ENCODE results near the gene NDP. TPM values are rescaled to one million over a fixed set of nuclear protein-coding genes. Genes with fewer than 3 reads are reported as not detected.
A peak's percentile ranks its signal among the peaks of the same experiment; 100 is the strongest.

The NDP gene
- total RNA-seq, 2 donors from 2014 or later, result not detected

DNA sequence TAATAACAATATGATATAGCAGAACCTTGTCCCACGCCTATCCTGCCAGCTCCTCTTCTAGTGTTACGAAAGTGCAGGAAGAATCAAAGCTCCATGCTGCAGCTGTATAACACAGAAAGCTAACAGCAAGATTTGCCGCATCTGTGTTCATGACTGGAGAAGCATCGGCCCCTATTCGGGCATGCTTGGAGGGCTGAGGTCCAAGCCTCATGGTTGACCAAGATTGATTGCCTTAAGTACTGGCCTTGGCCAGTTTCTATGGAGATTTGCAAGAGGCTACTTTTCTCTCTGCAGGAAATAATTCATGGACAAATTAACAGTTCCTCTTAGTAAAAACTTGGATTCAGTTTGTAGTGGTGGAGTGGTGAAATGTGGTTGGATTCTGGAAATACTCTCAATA lies 12.9 kb upstream of the NDP start:
- H3K27me3 Mint-ChIP-seq, result peaks cover 0 to 17% of the 10 kb centered on the region in 2 donors
- DNase-seq (ENCODE audit: low spot score) (no peak), ATAC-seq (no peak)
- H3K4me1 Mint-ChIP-seq (ENCODE audit: low read depth in 2 of 2), result no peaks in the 10 kb centered on the region
- no peak overlapping the region for H3K27ac Mint-ChIP-seq
- H3K9me3 Mint-ChIP-seq, result no peaks in the 10 kb centered on the region
- no peak overlapping the region for H3K4me3 Mint-ChIP-seq
- H3K36me3 Mint-ChIP-seq, result no peaks in the 10 kb centered on the region

DNA sequence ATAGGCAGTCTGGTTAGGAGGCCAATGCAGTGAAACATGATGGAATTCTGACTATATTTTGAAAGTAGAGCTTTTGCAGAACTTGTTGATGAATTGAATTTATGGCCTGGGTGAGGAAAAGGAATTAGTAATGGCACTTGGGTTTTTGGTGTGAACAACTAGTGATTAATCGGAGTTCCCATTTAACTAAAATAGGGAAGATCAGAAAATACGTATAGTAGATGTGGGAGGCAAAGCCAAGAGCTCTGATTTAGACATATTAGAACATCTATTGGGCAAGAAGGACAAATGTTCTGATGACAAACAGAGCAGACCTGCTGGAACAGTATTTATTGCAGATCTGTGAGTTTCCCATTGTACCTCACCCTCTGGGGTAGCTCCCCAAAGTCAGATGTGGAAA lies 12.3 kb upstream of the NDP start:
- no peak overlapping the region for H3K4me3 Mint-ChIP-seq
- DNase-seq (ENCODE audit: low spot score) (no peak), ATAC-seq (no peak)
- H3K36me3 Mint-ChIP-seq, result no peaks in the 10 kb centered on the region
- H3K27me3 Mint-ChIP-seq, result peaks cover 0 to 18% of the 10 kb centered on the region in 2 donors
- no peaks in the 10 kb centered on the region for H3K4me1 Mint-ChIP-seq (ENCODE audit: low read depth in 2 of 2)
- H3K9me3 Mint-ChIP-seq, result no peaks in the 10 kb centered on the region
- H3K27ac Mint-ChIP-seq, result no peak overlapping the region

DNA sequence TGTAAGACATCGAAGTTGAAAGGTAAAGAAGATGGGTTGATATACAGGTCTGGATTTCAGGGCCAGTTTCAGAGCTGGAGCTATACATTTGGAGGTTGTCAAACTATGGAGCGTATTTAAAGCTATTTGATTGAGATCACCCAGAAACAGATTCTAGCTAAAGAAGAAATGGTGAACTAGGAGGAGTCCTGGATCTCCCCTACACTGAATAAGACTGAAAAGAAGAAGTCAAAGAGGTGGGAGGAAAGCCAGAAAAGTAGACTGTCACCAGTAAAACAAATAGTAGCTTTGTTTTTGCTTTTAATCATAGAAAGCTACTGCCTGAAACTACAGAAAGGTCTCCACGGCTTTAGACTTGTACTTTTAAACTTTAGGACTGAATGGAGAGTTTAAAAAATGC lies 5.0 kb upstream of the NDP start:
- peaks cover 3 to 6% of the 10 kb centered on the region in 2 donors for H3K4me1 Mint-ChIP-seq (ENCODE audit: low read depth in 2 of 2)
- ATAC-seq (no peak), DNase-seq (ENCODE audit: low spot score) (no peak)
- no peak overlapping the region for H3K27ac Mint-ChIP-seq
- no peak overlapping the region for H3K4me3 Mint-ChIP-seq
- H3K36me3 Mint-ChIP-seq, result no peaks in the 10 kb centered on the region
- no peaks in the 10 kb centered on the region for H3K9me3 Mint-ChIP-seq
- peaks cover 9 to 33% of the 10 kb centered on the region in 2 donors for H3K27me3 Mint-ChIP-seq

DNA sequence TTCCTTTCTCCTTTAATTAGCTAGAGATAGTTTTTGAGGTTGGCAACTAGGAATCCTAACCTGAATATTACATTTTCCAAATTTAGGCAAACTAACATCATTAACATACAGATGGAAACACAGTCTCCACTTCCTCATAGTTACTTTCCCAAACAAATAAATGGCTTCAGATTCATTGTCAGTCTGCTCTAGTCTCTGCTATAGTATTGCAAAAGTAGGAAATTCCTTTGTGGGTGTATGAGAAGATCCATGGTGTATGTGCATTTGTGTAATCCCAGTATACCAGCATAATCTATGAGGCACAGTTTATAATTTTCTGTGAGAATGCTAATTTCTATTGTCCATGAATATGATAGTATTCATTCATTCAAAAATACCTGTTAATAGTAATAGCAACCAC lies 3.0 kb upstream of the NDP start:
- DNase-seq (ENCODE audit: low spot score) (no peak), ATAC-seq (no peak)
- Mint-ChIP-seq H3K27me3 (peaks cover 19 to 42% of the 10 kb centered on the region in 2 donors), H3K9me3 (no peaks in the 10 kb centered on the region), H3K36me3 (no peaks in the 10 kb centered on the region), H3K27ac (no peak overlapping the region), H3K4me3 (no peak overlapping the region), H3K4me1 (ENCODE audit: low read depth in 2 of 2) (peaks cover 5 to 8% of the 10 kb centered on the region in 2 donors)

DNA sequence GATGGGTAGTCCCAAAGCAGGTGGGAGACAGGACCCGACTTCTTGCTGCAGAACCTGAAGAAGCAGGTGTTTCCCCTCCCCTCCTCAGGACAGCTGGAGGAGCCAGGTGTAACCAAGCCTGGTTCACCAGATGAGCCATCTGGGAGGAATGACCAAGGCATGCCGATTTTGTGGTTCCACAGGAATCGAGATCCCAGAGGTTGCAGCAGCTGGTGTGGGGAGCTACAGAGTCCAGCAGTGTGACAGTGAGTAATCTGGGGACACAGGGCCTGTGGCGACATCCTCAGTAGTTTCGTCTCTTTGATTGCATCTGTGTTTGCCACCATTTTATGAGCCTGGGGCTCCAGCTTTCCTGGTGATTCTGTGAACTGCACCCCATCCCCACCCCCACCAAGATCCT lies 2.6 kb upstream of the NDP start:
- no peak overlapping the region for H3K27ac Mint-ChIP-seq
- ATAC-seq (no peak), DNase-seq (ENCODE audit: low spot score) (no peak)
- peaks cover 19 to 39% of the 10 kb centered on the region in 2 donors for H3K27me3 Mint-ChIP-seq
- H3K4me1 Mint-ChIP-seq (ENCODE audit: low read depth in 2 of 2), result peaks cover 5 to 8% of the 10 kb centered on the region in 2 donors
- H3K9me3 Mint-ChIP-seq, result no peaks in the 10 kb centered on the region
- no peak overlapping the region for H3K4me3 Mint-ChIP-seq
- H3K36me3 Mint-ChIP-seq, result no peaks in the 10 kb centered on the region

DNA sequence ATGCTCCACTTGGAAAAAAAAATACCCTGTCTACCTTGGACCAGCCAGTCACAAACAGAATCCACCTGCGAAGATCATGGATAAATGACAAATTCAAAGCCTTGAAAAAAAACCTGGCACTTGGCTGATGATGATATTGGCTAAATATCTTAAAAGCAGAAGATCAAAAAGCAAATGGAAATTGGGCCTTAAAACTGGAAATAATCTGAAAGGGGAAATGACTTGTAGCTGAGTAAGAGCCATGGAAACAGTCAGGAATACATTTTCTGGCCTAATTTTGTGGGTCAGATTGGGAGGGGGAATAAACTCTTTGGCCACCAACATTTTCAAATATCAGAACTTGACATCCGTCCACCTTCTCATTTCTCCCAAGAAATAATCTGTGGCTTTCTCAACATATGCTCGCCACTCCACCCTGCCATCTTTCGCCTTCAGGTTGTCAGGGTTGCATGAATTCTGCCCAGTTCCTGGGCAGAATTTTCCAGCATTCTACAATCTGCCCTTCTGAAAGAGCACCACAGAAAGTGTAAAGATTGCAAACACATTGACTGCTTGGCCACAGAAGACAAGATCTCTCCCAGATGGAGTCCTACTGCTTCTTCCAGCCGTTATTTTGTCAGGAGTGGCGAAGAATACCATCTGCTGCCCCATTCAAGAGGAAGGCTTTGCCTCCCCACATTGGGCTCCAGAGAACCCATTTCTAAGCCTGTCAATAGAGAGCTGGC lies 1.7 kb upstream of the NDP start:
- peaks cover 5 to 8% of the 10 kb centered on the region in 2 donors for H3K4me1 Mint-ChIP-seq (ENCODE audit: low read depth in 2 of 2)
- no peaks in the 10 kb centered on the region for H3K36me3 Mint-ChIP-seq
- peaks cover 19 to 39% of the 10 kb centered on the region in 2 donors for H3K27me3 Mint-ChIP-seq
- H3K27ac Mint-ChIP-seq, result no peak overlapping the region
- DNase-seq (ENCODE audit: low spot score) (no peak), ATAC-seq (no peak)
- H3K4me3 Mint-ChIP-seq, result no peak overlapping the region
- H3K9me3 Mint-ChIP-seq, result no peaks in the 10 kb centered on the region

DNA sequence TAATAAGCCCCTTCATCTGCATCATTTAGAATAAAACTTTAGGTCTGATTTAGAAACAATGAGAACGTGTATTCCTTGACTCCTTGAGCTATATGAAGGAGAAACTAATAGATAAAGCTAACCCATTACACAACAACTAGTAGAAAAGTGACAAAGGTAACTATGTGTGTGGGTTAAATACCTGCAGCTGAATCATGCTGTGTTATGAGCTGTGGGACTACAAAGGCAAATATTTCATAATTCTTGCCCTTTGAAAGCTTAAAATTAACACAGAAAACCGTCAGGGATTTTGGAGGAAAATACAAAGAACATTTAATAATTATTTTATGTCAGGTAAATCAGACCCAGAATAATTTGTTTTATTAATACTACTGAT lies 898 bp upstream of the NDP start:
- Mint-ChIP-seq H3K9me3 (no peaks in the 10 kb centered on the region), H3K4me1 (ENCODE audit: low read depth in 2 of 2) (peaks cover 5 to 8% of the 10 kb centered on the region in 2 donors), H3K27me3 (peaks cover 19 to 44% of the 10 kb centered on the region in 2 donors), H3K36me3 (no peaks in the 10 kb centered on the region), H3K4me3 (peak overlapping the region; percentile 65), H3K27ac (no peak overlapping the region)
- no peak for ATAC-seq
- DNase-seq (ENCODE audit: low spot score), result no peak

DNA sequence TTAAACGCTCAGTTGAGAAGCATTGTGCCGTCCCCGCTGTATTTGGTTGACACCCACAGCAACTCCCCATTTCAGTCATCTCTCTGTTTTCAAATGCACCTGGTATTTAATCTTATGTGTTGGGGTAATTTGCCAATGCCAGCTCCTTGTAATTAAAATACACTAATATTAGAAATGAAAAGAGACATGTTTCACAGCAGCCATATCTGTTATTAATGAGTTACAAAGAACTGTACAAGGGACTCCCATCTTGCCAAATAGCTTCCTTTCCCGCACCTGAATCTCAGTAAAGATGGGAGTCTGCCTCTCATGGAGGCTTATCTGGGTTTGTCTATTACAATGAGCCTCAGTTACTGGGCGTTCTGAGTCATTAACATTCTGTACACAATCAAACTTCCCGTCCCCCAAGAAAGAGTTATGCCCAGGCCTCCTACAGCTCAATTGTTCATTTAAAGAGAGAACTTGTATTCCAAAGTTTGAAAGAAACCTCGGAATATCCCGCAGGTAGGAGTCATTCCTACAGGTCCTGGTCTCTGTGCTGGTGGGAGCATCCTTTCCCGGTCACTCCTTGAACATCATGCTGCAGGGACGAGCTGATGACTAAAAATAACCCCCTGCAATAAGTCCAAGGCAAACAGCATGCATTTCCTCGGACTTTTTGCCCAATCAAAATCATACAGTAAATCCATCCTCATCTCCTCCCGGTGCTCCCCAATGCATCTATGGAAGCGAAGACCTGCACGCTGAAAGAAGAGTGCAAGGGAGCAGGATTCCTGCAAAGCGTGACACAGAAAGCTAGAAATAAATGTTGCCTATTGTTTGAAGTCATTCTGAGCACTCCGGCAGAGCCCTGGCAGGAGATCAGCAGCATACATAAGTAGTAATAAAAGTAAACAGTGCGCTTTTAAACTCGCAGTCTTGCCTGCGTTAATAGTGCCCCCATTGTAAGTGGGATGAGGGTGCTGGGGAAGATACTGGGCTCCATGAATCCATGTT lies 926 bp downstream of the NDP start:
- DNase-seq (ENCODE audit: low spot score) (no peak), ATAC-seq (no peak)
- H3K27ac Mint-ChIP-seq, result no peak overlapping the region
- H3K36me3 Mint-ChIP-seq, result no peaks in the 10 kb centered on the region
- H3K9me3 Mint-ChIP-seq, result no peaks in the 10 kb centered on the region
- peaks cover 5 to 8% of the 10 kb centered on the region in 2 donors for H3K4me1 Mint-ChIP-seq (ENCODE audit: low read depth in 2 of 2)
- no peak overlapping the region for H3K4me3 Mint-ChIP-seq
- peaks cover 19 to 40% of the 10 kb centered on the region in 2 donors for H3K27me3 Mint-ChIP-seq

DNA sequence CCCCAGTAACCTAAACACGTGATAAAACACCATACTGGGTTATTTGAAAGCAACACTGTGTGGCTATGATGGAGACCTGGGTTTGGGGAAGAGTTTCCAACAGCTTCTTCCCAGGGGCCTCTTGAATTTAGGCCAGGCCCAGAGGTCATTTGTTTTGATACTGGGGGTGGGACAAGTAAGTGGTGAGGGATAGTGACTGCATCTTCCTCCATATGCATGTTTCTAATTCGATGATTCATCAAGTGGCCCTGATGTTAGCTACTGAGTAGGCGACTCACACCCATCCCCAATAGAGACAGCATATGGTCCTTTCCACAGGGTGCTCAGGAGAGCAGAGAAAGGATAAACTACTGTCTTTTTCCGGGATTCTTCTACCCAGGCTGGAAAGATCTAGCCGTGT lies 2.7 kb downstream of the NDP start:
- DNase-seq (ENCODE audit: low spot score), result no peak
- H3K4me1 Mint-ChIP-seq (ENCODE audit: low read depth in 2 of 2), result peaks cover 8 to 9% of the 10 kb centered on the region in 2 donors
- no peak for ATAC-seq
- no peaks in the 10 kb centered on the region for H3K36me3 Mint-ChIP-seq
- no peak overlapping the region for H3K27ac Mint-ChIP-seq
- peaks cover 19 to 39% of the 10 kb centered on the region in 2 donors for H3K27me3 Mint-ChIP-seq
- H3K9me3 Mint-ChIP-seq, result no peaks in the 10 kb centered on the region
- H3K4me3 Mint-ChIP-seq, result no peak overlapping the region

DNA sequence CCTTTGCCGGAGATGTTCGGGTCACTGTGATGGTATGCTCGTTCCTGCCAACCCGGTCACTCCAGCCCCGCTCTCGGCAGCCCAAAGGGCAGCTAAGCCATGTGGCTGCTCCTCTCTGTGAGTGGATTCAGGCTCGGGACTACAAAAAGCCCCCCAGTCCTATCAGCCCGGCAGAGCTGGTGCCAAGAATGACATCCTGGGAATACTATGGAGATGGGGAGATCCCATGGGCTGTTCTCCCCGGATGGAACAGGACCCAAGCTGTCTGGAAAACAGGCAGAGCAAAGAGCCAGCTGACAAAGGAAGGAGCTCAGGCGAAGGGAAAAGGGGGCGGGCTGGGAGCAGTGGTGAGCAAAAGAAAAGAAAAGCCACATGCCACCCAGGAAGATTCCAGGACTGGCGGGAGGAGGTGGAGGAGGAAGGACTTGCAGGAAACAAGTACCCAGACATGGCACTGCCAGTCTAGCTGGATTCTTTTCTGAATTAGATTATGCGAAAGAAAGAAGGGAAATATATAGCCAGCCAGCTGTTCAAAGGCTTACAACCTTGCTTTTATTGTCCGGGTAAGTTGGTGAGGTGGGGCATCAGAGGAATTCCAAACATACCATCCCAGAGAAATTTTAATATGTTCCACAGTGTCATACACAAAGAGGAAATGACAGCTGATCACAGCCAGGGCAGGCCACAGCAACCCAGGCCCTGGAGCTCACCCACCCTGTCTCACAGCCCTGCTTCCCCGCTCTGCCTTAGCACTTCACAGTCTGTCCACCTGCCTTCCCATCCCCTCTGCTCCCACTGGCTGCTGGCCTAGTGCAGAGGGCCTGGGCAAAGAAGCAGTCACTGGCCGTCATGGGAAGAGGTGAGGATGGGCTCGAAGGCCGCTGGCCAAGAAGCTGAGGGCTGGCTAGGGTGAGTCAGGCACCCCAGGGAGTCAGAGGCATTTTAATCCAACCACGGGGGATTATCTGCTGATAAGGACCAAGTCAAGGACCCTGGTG lies 3.4 kb downstream of the NDP start:
- Mint-ChIP-seq H3K27me3 (peaks cover 19 to 33% of the 10 kb centered on the region in 2 donors), H3K27ac (no peak overlapping the region), H3K4me3 (no peak overlapping the region), H3K9me3 (no peaks in the 10 kb centered on the region), H3K36me3 (peaks cover under 1% of the 10 kb centered on the region), H3K4me1 (ENCODE audit: low read depth in 2 of 2) (peaks cover 8 to 11% of the 10 kb centered on the region in 2 donors)
- ATAC-seq (no peak), DNase-seq (ENCODE audit: low spot score) (no peak)

DNA sequence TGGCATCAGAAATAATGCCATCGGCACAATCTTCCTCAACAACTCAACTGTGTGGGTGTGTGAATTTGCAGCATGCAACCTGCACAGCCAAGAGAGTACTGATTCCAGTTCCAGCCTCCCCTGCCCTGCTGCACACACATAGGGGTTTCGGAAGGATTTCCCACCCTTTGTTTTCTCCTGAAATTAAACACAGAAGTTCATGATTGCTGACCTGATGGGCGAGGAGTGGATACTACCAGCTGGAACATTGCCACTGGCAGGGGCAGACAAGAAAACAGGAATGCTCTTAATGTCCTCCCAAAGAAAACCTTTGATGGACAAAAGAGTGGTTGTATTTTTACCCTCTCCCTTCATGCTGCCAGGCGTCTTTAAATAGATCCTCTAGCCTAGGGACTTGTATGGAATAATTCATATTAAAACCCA lies 4.8 kb downstream of the NDP start:
- DNase-seq (ENCODE audit: low spot score), result no peak
- peaks cover 5% of the 10 kb centered on the region for H3K36me3 Mint-ChIP-seq
- H3K4me1 Mint-ChIP-seq (ENCODE audit: low read depth in 2 of 2), result peaks cover 3 to 14% of the 10 kb centered on the region in 2 donors
- no peaks in the 10 kb centered on the region for H3K9me3 Mint-ChIP-seq
- H3K4me3 Mint-ChIP-seq, result no peak overlapping the region
- peaks cover 12 to 26% of the 10 kb centered on the region in 2 donors for H3K27me3 Mint-ChIP-seq
- H3K27ac Mint-ChIP-seq, result no peak overlapping the region
- ATAC-seq, result no peak

DNA sequence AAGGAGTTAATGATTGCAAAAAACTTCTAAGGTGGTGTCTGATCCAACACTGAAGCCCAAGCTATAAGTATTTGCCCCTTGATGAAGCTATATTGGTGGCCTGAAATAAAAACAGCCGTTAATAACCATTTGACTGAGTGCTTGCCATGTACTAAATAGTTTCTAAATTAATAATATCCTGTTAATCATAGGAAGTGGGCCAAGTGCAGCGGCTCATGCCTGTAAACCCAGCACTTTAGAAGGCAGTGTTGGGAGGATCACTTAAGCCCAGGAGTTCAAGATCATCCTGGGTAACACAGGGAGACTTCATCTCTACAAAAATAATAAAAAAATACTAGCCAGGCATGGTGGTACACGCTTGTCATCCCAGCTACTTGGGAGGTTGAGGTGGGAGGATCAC lies 8.3 kb downstream of the NDP start:
- Mint-ChIP-seq H3K4me1 (ENCODE audit: low read depth in 2 of 2) (peaks cover 0 to 10% of the 10 kb centered on the region in 2 donors), H3K4me3 (peak overlapping the region; percentile 80), H3K36me3 (peaks cover 10% of the 10 kb centered on the region)

DNA sequence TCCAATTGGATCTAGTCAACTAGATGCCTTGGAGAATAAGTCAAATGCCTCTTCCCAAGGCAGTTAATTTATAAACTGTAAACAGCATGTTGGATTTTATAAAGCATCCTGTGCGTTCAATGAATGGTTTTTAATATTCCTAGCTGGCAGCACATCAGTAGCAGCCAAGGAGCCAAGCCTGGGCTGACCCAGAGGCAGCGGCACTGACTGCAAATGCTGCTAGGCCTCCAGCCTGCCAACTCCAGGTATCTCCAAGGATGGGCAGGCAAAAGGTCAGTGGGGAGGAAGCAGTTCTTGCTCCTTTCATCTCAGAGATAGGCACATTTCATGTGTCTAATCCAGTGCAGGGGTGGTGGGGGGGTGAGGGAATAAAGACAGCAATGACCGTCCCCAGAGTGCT lies 9.5 kb downstream of the NDP start:
- H3K27me3 Mint-ChIP-seq, result peaks cover 0 to 15% of the 10 kb centered on the region in 2 donors
- no peak for DNase-seq (ENCODE audit: low spot score)

More for the DNA sequence above, 8.3 kb downstream of the NDP start:
- Mint-ChIP-seq H3K27ac (peak overlapping the region in 1 of 2 donors; percentile 89), H3K9me3 (no peaks in the 10 kb centered on the region), H3K27me3 (peaks cover 0 to 20% of the 10 kb centered on the region in 2 donors)
- ATAC-seq, result peak in 1 of 2 donors; percentile 90
- no peak for DNase-seq (ENCODE audit: low spot score)

More for the DNA sequence above, 9.5 kb downstream of the NDP start:
- H3K4me3 Mint-ChIP-seq, result no peak overlapping the region
- no peak for ATAC-seq
- no peak overlapping the region for H3K27ac Mint-ChIP-seq
- peaks cover 0 to 12% of the 10 kb centered on the region in 2 donors for H3K4me1 Mint-ChIP-seq (ENCODE audit: low read depth in 2 of 2)
- no peaks in the 10 kb centered on the region for H3K9me3 Mint-ChIP-seq
- H3K36me3 Mint-ChIP-seq, result peaks cover 10% of the 10 kb centered on the region
